Activated naive CD8-positive, alpha-beta T cell treated with anti-CD3 and anti-CD28 coated beads, Interleukin-2, amount 50 U/mL, for 16 hours (primary cell): ENCODE measurements around the gene PDGFRB.
"Not testable (repeated sequence)": the region's sequence is repeated elsewhere in the genome, so short reads cannot be mapped to it uniquely, and the experiment has no call there.

ENCODE experiments used
- DNase-seq: peaks from one replicate; pipeline ENCODE4 v3.0.0-alpha.2; 2020; ENCODE audit warnings: low read depth, low spot score

The PDGFRB gene

DNA sequence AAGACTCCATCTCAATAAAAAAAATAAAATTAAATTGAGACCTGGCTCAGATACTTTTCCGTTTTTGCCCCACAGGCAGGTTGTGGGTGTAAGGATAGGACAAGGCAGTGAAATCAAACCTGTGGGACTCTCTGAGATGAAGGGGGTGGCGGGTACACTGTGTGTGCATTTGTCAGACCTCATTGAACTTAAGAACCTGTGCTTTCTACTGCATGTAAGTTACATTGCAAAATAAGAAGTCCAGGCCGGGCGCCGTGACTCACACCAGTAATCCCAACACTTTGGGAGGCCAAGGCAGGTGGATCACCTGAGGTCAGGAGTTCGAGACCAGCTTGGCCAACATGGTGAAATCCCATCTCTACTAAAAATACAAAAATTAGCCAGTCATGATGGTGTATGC lies 70.9 kb downstream of the PDGFRB start:
- DNase-seq = not testable (repeated sequence)

- no peak for DNase-seq
These were observed 72.8 kb downstream of the PDGFRB start for GRCh38 chr5:150082889-150083288.

- DNase-seq = no peak
These were observed 73.3 kb downstream of the PDGFRB start for GRCh38 chr5:150082374-150082773.

DNA sequence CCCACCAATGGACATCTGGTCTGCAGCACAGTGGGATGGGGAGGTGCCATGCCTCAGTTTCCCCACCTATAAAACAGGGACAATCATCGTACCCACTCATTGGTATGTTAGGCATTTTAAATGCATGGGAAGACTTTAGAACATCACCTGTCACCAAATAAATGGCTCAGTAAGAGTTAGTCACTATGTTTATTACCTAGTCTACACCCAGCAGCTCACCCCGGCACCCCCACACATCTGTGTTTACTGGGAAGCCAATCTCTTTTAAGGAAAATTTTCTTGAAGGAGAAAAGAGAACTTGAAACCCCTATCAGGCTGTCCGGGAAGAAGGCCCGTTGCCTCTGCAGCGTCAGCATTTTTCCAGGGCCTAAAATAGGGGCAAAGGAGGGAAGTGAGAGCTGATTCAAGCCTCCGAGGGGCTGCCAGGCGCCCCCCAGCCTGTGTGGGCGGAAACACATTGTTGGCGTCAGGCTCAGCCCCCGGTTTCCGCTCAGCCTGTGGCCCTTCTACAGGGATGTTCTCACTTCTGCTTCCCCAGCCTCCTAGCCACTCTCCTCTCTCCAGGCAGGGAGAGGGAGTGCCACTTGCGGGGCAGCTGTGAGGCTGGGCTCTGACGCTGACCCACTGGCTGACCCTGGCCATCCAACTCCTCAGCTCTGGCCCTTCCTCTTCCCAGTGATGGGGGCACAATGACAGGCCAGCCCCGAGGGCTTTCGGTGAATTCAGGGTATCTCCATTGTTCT lies 73.9 kb downstream of the PDGFRB start:
- DNase-seq = no peak

DNA sequence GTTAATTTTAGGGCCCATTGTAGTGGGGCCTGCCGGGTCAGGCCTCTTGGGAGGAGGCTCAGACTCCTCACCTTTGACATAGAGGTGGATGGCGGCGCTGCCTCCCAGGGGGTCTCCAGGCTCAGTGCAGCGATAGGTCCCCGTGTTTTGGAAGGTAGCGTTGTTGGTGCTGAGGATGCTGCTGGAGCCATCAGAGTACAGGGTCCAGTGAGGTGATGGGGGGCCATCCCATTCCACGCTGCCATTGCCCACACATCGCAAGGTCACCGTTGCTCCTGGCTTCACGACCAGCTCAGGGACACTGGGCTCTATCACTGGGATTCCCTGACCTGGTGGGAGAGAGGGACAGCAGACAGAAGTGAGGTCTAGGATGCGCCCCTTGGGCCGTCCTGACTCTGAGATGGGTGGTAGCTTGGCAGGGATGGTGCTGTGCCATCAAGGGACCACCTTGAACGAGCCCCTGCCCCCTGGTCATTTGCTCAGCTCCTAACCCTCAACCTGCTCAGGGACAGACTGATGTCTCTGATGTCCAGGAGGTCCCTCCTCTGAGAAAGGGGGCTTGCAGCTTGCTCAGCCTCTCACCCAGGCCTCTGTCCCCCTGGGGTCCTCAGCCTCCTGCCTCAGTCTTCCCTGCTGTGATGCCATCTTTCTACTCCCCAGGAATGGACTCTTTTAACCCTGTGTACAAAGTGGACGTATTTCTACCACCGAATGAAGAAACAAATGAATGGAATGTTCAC lies 74.8 kb downstream of the PDGFRB start:
- DNase-seq = no peak

DNA sequence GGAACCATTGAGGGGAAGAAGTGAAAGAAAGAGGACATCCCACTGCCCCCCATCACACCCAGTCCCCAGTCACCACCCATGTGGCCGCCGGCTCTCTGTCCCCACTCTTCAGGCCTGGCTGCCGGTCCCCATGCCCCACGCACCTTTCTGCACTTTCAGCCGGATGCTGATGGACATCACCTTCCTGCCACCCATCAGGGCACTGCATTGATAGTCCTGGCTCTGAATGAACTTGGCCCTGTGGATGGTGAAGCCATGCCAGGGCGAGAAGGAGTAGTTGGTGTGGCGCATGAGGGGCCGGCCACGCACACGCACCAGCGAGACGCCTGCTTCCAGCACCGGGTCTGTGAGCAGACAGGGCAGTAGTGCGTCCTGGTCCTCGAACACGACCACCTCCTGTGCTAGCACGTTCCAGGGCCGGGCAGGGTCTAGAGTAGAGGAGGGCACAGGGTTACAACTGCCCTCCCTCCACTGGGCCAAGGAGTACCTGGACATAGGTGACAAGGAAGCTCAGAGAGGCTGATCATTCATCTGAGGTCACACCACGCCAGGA lies 75.7 kb downstream of the PDGFRB start:
- DNase-seq = no peak

DNA sequence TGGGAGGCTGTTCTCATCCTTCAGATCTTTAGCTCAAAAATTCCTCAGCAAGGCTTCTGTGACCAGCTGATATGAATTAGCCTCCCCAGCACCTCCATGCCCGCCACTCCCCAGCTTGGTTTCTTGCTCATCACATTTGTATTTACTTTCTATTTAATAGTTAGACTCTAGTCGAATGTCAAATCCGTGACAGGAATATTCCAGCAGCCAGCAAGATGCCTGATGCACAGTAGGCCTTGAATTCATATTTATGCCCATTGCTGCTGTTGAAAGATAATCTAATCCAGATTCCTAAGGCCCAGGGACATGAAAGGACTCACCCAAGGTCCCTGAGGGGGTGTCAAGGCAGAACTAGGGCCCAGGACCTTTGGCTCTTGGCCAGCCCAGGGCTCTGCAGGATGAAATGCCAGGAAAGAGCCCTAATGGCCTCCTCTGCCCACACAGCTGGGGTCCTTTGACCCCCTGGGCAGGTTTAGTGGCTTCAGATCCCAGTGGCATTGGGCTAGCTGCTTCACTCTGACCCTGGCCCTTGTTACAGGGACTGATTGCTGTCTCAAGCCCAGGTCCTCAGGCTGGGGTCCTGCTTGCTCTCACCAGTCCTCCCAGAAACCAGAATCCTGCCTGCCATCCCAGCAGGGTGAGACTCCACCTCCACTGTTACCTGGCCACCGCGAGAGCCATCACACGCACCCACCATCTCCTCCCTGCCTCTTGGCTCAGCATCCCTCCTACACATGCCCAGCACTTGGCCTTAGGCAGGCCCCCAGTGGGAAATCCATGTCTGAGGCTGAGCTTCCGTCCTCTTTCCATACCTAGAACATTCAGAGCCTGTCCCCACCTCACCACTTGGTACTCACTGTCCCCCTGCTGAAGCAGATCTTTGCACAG lies 76.6 kb downstream of the PDGFRB start:
- DNase-seq = no peak

DNA sequence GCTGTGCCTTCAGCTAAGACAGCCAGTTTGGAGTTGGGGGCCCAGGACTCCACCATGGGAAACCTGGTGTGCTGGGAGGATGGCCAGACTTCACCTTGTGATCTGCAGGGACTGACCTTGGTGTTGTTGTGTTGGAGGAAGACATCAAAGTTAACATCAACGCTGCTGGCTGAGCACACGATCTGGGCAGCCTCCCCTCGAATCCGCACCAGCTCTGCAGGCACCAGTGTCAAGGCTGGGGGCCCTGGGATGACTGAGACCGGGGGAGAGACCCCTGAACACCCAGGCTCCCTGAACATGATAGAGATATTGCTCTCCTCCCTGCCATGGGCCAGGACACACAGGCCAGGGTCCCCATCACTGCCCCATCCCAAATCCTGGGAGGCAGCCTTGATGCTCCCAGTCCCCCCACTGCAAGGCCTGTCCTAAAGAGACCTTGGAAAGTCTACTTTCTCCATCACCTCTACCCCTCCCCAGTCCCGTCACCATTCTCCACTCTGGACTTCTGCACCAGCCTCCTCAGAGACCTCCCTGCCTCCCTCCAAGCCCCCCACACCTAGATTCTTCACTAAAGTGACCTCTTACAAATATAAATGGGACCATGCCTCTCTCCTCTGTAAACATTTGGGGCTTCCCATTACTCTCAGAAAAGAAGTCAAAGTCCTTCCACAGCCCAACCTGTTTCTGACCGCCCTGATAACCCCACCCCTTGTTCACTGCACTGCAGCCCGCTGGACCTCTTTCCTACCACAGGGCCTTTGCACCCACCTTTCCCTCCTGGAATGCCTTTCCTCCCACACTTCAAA lies 77.4 kb downstream of the PDGFRB start:
- no peak for DNase-seq

DNA sequence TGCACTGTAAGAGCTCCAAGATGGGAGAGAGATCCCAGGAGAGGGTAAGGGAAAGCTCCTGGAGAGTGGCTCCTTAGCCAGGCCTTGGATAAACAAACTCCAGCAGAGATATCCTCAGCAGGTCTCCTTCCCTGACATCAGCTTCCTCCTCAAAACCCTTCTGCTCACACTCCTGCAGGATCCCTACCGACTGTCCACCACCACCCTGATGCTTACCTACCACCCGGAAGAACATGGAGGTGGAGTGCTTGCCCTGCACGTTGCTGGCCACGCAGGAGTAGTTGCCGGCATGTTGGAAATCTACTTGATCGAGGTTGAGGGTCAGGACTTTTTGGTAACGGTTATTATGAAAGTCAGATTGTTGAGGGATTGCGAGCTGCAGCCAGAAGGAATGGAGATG lies 78.6 kb downstream of the PDGFRB start:
- DNase-seq = no peak

DNA sequence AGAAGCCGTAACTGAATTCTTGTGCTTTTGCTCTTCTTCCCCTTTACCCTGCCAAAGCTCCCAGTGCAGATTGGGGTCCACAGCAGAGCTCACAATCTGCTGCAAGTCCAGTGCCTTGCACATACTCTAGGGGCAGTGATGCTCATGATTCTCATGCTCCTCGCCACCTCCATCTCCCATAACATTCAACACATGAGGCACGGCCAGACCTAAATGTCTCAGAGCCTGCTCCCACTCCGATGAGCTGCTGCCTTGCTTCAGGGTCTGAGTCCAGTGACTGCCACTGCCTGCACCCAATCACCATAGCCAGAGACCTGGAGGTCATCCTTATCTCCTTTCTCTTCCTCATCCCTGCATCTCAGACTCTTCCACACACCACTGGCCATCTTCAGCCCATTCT lies 79.8 kb downstream of the PDGFRB start:
- no peak for DNase-seq

GRCh38 chr5:150075233-150075632 lies 80.4 kb downstream of the PDGFRB start:
- no peak for DNase-seq

DNA sequence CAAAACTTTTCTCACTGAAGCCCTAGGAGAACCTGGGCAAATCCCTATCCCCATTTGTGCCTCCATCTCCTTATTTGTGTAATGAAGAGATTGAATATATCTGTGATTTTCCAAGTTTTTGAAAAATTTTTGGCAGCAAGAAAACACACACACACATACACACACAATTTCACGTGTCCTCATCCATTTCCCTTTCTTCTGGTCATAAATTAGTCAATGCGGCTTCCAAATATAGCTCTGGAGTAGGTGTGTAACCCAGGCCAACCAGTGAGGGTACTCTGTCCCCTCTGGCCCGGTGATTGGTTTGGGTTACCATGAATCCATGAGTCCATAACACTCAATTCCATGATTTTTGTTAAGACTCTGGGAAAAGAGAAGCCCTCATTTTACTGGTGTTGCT lies 82.0 kb downstream of the PDGFRB start:
- no peak for DNase-seq

GRCh38 chr5:150073086-150073625 lies 82.5 kb downstream of the PDGFRB start:
- no peak for DNase-seq

DNA sequence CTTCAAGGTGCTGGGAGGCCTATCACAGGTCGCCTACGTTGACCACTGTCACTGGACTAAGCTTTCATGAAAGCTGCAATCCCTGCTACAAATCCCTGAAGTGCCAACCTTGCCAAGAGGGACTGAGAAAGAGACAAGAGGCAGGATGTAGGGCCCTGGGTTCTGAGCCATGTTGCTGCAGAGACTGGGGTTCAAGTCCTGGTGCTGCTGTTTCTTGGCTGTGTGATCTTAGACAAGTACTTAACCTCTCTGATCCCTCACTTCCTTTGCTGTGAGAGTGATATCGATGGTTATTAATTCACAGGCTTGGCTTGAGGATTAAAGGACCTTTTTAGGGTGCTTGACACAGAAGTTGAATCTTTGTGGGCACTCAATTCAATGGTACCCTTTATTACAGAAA lies 84.8 kb downstream of the PDGFRB start:
- DNase-seq = no peak

DNA sequence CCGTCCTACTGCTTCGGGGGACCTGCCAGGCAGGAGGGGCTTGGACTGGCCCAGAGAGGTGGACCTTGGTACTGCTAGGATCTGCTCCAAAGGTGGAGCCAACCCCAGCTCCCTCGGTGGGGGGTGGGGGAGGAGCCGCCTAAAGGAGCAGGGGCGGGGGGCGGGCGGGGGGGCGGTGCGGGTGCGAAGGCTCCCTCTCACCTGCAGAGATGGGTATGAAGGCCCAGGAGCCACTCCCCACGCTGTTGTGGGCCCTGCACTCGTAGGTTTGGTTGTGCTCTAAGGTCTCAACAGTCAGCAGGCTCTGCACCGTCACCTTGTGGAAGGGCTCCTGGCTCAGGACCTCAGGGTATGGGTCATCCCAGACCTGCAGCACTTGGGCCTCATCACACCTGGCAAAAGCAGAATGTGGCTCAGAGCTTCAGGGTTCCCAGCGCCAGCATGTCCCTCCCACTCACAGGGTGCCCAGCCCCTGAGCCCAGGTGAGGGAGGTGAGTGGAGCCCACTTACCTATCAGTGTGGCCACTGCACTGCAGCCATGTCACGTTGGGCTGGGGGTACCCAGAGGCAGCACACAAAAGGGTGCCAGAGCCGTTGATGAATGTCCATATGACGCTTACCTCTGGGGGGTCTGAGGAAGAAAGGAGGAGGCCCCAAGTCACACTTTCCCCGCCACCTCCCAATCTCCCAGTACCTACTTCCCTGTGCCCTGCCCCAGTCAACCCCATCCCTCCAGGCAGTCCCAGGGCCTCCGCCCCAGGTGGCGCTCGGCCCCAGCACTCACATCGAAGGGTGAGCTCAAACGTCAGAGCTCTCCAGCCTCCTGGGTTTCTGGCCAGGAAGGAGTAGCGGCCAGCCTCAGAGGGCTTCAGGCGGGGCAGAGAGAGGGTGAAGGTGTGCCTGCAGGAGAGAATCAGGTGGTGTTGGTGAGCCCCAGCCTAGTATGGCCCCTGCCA lies 85.7 kb downstream of the PDGFRB start:
- DNase-seq = no peak

DNA sequence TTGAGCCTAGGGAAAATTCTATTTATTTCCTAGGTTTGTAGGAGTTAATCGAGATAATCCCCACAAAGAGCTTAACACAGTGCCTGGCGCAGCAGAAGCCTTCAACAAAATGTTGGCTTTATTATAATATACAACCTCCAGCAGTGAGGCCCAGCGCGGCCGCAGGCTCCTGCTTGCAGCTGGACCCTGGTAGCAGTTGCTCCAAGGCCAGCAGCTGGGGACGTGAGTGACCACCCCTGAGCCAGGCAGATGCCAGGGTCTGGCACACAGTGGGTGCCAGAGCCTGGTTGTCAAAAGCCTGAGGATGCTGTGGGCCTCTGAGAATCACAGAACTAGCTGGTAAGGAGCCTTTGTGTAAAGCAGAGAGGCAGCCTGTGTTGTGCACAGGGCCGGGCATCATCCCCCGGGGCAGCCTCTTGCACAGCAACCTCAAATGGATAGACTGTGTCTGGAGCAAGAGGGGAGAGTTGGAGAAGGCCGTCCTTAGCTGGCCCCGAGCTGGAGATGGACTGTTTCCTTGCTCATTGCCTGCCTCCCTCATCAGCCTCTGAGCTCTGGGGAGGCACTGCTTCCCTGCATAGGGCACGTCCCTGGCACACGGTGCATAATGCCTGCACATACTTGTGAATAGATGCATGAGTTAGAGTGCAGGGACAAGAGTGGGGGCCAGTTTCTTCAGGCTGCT lies 86.5 kb downstream of the PDGFRB start:
- DNase-seq = no peak

GRCh38 chr5:150068472-150068871 lies 87.2 kb downstream of the PDGFRB start:
- DNase-seq = no peak

DNA sequence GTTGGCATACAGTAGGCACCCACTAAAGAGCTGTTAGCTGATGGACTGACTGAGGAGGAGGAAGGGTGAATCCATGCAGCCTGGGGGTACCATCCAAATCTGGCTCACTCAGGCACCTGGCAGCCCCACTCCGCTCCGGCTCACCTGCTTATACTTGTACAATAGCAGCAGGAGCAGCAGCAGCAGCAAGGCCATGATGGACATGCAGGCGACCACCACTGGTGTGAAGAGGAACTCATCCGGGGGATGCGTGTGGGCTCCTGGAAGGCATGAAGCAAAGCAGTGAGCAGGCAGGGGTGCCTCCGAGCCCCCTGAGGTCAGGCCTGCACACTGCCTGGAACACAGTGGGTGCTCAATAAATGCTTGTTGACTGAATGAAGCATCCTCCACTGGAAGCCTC lies 87.6 kb downstream of the PDGFRB start:
- DNase-seq = no peak

GRCh38 chr5:150067405-150067960 lies 88.2 kb downstream of the PDGFRB start:
- no peak for DNase-seq
